Activated B cell treated with CpG ODN at 0.5 μM for 24 hours (primary cell): ENCODE data around the gene KAZN. TPM values are rescaled to one million over a fixed set of nuclear protein-coding genes. Genes with fewer than 3 reads are reported as not detected.

Experiments used
- ATAC-seq: fragments of 200-7000 bp; cut with Tn5 transposase; one replicate; pipeline ENCODE4 v1.10.0; 2021; ENCODE audit warnings: low read depth, mild to moderate bottlenecking, moderate library complexity
- CTCF ChIA-PET: fragments of 350-600 bp; sonication (Branson Sonifier 250); formaldehyde crosslinking; loops from one replicate; lab custom pipeline; 2021; ENCODE audit warnings: antibody characterized with exemption; lab: Charles Lee
- POLR2A ChIA-PET: fragments of 350-600 bp; sonication (Branson Sonifier 250); formaldehyde crosslinking; loops from one replicate; lab custom pipeline; 2021; ENCODE audit warnings: antibody characterized with exemption; lab: Charles Lee
- DNase-seq: peaks from one replicate; pipeline ENCODE4 v3.0.0; 2022
- H3K27ac Mint-ChIP-seq: one replicate; pipeline ENCODE4 v1.8.0; 2020; ENCODE audit warnings: mixed read lengths
- H3K27me3 Mint-ChIP-seq: one replicate; pipeline ENCODE4 v1.8.0; 2021; ENCODE audit warnings: mixed read lengths
- H3K36me3 Mint-ChIP-seq: one replicate; pipeline ENCODE4 v1.8.0; 2021; ENCODE audit warnings: low read depth, mixed read lengths
- H3K4me1 Mint-ChIP-seq: one replicate; pipeline ENCODE4 v1.8.0; 2021; ENCODE audit warnings: mixed read lengths
- H3K4me3 Mint-ChIP-seq: one replicate; pipeline ENCODE4 v1.8.0; 2020; ENCODE audit warnings: mild to moderate bottlenecking, mixed read lengths
- H3K9me3 Mint-ChIP-seq: one replicate; pipeline ENCODE4 v1.8.0; 2020; ENCODE audit warnings: mixed read lengths
- intact Hi-C: fragments of 100-400 bp; cut with micrococcal nuclease; formaldehyde crosslinking; loops from one replicate; pipeline ENCODE4 v1.15.1; 2024
- total RNA-seq: library from RNA; stranded (reverse); gene quantifications from 2 replicates; pipeline ENCODE4 v1.2.3, GENCODE V29; 2022
- TF ChIP-seq, protein P1 (sequence below): fragments of 200-600 bp; IDR thresholded peaks from one replicate; pipeline ENCODE4 v1.8.0; 2022; ENCODE audit warnings: antibody characterized with exemption, mild to moderate bottlenecking

Gene KAZN
- total RNA-seq, 1 donor from 2014 or later, result 0.73 TPM

DNA sequence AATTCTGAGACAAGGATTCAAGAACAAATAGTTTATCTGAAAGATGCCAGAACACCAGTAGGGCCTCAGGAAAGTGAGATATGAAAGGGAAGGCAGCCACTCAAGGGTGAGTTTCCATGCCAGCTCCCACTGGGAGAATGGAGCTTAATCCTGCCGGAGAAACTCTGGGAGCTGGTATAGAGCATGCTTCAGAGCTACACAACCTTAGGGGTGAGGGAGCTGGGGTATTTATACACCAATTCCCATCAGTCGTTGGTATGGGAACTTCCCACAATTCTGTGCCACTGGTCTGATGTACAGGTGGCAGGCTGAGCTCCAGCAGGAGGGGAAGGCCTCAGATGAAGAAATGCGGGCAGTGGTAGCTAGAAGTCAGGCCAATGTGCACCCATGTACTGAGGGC lies 86.6 kb downstream of the KAZN start:
- H3K27ac Mint-ChIP-seq, result no peak overlapping the region
- peaks cover 2% of the 10 kb centered on the region for H3K27me3 Mint-ChIP-seq
- H3K36me3 Mint-ChIP-seq, result no peaks in the 10 kb centered on the region
- H3K4me3 Mint-ChIP-seq, result no peak overlapping the region
- POLR2A ChIA-PET, result no interaction called here
- no peaks in the 10 kb centered on the region for H3K9me3 Mint-ChIP-seq
- CTCF ChIA-PET, result no interaction called here
- DNase-seq, result no peak
- ATAC-seq, result no peak
- TF ChIP-seq, protein P1, sequence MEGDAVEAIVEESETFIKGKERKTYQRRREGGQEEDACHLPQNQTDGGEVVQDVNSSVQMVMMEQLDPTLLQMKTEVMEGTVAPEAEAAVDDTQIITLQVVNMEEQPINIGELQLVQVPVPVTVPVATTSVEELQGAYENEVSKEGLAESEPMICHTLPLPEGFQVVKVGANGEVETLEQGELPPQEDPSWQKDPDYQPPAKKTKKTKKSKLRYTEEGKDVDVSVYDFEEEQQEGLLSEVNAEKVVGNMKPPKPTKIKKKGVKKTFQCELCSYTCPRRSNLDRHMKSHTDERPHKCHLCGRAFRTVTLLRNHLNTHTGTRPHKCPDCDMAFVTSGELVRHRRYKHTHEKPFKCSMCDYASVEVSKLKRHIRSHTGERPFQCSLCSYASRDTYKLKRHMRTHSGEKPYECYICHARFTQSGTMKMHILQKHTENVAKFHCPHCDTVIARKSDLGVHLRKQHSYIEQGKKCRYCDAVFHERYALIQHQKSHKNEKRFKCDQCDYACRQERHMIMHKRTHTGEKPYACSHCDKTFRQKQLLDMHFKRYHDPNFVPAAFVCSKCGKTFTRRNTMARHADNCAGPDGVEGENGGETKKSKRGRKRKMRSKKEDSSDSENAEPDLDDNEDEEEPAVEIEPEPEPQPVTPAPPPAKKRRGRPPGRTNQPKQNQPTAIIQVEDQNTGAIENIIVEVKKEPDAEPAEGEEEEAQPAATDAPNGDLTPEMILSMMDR, result no peak
- intact Hi-C loops, result no loop called here
- H3K4me1 Mint-ChIP-seq, result no peaks in the 10 kb centered on the region

DNA sequence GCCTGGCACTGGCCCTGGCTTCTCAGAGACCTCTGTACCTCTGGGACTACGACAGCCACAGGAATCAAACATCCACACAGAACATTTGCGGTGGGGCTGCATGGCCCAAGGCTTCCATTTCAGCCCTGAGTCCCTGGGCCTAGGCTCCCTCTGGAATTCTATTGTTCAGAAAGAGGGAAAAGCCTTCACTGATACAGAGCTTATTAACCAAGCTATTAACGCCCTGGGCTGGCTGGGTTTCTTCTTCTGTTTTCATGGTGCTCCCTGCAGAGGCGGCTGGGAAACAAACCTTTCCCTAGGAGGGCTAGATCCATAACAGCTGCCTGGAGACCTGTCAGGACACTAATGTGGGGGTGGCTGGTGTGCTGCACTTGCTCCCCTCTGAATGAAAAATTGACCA lies 88.2 kb downstream of the KAZN start:
- POLR2A ChIA-PET, result no interaction called here
- Mint-ChIP-seq H3K9me3 (no peaks in the 10 kb centered on the region), H3K27me3 (peaks cover 2% of the 10 kb centered on the region), H3K4me3 (no peak overlapping the region), H3K27ac (no peak overlapping the region), H3K4me1 (no peaks in the 10 kb centered on the region), H3K36me3 (no peaks in the 10 kb centered on the region)
- CTCF ChIA-PET, result no interaction called here
- intact Hi-C loops, result no loop called here
- TF ChIP-seq, protein P1, result no peak
- no peak for ATAC-seq
- no peak for DNase-seq

DNA sequence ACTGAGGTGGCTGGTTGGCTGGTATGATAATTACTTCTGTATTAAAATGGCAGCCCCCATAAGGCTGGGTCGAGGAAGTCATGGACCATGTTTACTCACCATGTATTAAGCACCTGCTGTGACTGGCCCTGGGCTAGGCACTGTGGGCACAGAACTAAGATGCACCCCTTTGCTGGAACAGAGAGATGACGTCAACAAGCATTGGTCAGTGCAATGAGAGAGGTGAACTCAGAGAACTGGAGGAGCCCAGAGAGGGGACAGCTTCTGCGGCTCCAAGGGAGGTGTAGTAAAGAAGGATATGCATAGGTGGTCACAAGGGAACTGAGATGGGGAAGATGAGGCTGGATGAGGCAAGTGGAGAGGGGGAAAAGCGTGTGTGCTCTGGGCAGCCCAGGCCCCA lies 88.7 kb downstream of the KAZN start:
- Mint-ChIP-seq H3K36me3 (no peaks in the 10 kb centered on the region), H3K27me3 (no peaks in the 10 kb centered on the region), H3K4me1 (no peaks in the 10 kb centered on the region), H3K4me3 (no peak overlapping the region), H3K27ac (no peak overlapping the region), H3K9me3 (no peaks in the 10 kb centered on the region)
- DNase-seq (no peak), ATAC-seq (no peak)
- intact Hi-C loops, result no loop called here
- POLR2A ChIA-PET, result no interaction called here
- TF ChIP-seq, protein P1, result no peak
- CTCF ChIA-PET, result no interaction called here

DNA sequence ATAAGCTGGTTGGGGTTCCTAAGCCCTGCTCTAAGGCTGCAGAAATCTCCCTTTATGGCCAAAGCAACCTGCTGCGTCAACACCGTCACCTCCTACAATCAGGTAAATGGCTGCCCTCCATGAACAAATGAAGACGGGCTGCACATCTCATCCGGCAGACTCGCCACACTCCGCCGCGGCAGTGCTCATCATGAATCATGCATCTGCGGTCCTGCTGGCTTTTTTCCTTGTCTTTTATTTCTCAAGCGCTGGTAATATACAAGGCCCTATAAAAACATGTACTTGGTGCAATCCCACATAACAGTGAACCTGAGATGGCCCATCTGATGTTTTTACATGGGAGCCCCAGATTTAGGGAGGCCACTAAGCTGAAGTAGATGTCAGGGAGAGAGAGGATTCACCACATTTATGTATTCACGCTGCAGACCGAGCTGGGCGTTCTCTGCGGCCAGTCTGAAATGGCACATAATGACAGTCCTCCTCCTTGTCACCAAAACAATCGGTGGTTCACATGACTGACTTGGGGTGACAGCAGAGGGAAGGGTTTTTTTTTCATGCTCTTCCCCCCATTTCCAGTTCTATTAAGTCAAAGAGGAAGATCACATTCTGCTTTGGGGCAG lies 91.6 kb downstream of the KAZN start:
- DNase-seq (no peak), ATAC-seq (no peak)
- no peaks in the 10 kb centered on the region for H3K4me1 Mint-ChIP-seq
- intact Hi-C loops, result no loop called here
- H3K36me3 Mint-ChIP-seq, result no peaks in the 10 kb centered on the region
- no peak overlapping the region for H3K4me3 Mint-ChIP-seq
- TF ChIP-seq, protein P1, result no peak
- H3K27ac Mint-ChIP-seq, result no peak overlapping the region
- H3K9me3 Mint-ChIP-seq, result no peaks in the 10 kb centered on the region
- ChIA-PET CTCF (no interaction called here), POLR2A (no interaction called here)
- H3K27me3 Mint-ChIP-seq, result peaks cover 5% of the 10 kb centered on the region

DNA sequence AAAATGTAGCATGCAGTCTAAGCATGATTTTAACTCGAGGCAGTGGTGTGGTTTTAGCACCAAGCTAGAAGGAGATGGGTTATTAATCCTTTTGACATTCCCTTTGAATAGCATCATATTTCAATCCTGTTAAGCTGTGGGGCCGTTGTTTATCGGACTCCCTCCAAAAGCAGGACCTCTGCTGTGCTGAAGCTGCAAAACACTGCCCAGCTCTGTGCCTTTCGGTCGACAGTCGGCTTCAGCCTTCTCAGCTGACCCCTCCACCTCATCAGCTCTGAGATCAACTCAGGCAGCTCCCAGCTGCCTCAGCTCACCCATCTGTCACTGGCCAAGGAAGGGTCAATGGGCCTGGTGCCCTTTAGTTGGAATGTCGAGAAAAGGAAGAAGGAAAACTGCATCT lies 95.5 kb downstream of the KAZN start:
- H3K4me1 Mint-ChIP-seq, result no peaks in the 10 kb centered on the region
- H3K9me3 Mint-ChIP-seq, result no peaks in the 10 kb centered on the region
- TF ChIP-seq, protein P1, result no peak
- ChIA-PET POLR2A (no interaction called here), CTCF (no interaction called here)
- intact Hi-C loops, result no loop called here
- no peak overlapping the region for H3K4me3 Mint-ChIP-seq
- H3K27ac Mint-ChIP-seq, result no peak overlapping the region
- peaks cover 12% of the 10 kb centered on the region for H3K27me3 Mint-ChIP-seq
- ATAC-seq (no peak), DNase-seq (no peak)
- H3K36me3 Mint-ChIP-seq, result no peaks in the 10 kb centered on the region
